Transverse colon (tissue), 4 donors: Measurements from ENCODE around the gene HDAC9. TPM values are rescaled to one million over a fixed set of nuclear protein-coding genes. Genes with fewer than 3 reads are reported as not detected.

ENCODE experiments used
- DNase-seq: peaks from one replicate; pipeline ENCODE4 v3.0.0-alpha.2; 2019
- H3K27ac ChIP-seq, 4 donors: fragments of 200-600 bp; sonication (generic); 2 replicates each; pipeline ENCODE4 v1.5.1; 2016 to 2018; ENCODE audit warnings: inconsistent platforms in 4 of 4
- H3K27me3 ChIP-seq: fragments of 200-600 bp; sonication (generic); 2 replicates; pipeline ENCODE4 v1.5.1; 2017; ENCODE audit warnings: inconsistent platforms
- H3K36me3 ChIP-seq, 4 donors: fragments of 200-600 bp; sonication (generic); 2 replicates each; pipeline ENCODE4 v1.5.1; 2017 to 2019; ENCODE audit warnings: inconsistent platforms in 4 of 4
- H3K4me1 ChIP-seq, 4 donors: fragments of 200-600 bp; sonication (generic); 2 replicates each; pipeline ENCODE4 v1.5.1; 2017 to 2020; ENCODE audit warnings: inconsistent platforms in 4 of 4
- H3K4me3 ChIP-seq, 4 donors: fragments of 200-600 bp; sonication (generic); 1 replicate in 1 of 4; 2 replicates in 3 of 4; pipeline versions ENCODE4 v1.5.1 to v1.6.1; 2017 to 2019; ENCODE audit warnings: inconsistent platforms in 4 of 4
- H3K9me3 ChIP-seq, 2 donors: fragments of 200-600 bp; sonication (generic); 2 replicates each; pipeline ENCODE4 v1.5.1; 2017 to 2019; ENCODE audit warnings: inconsistent platforms in 2 of 2
- CTCF ChIP-seq, 5 experiments: fragments of 200-600 bp in 3 of 5; fragments of 450-650 bp in 2 of 5; sonication (generic) in 3 of 5; IDR thresholded peaks; 1 replicate in 2 of 5; 2 replicates in 3 of 5; pipeline ENCODE4 v1.5.1; 2016 to 2017; ENCODE audit warnings: antibody characterized with exemption in 5 of 5, inconsistent platforms in 3 of 5, mild to moderate bottlenecking in 2 of 5, moderate library complexity in 1 of 5
- EP300 ChIP-seq: sonication (generic); formaldehyde crosslinking; IDR thresholded peaks from one replicate; pipeline ENCODE4 v1.6.1; 2017; ENCODE audit warnings: antibody characterized with exemption, low read depth
- POLR2A ChIP-seq: fragments of 450-650 bp; IDR thresholded peaks from one replicate; pipeline ENCODE4 v1.6.1; 2016; ENCODE audit warnings: antibody characterized with exemption, mild to moderate bottlenecking, moderate library complexity
- POLR2AphosphoS5 ChIP-seq, 3 donors: sonication (generic); formaldehyde crosslinking; IDR thresholded peaks; one replicate each; pipeline ENCODE4 v1.6.1; 2016; ENCODE audit warnings: antibody characterized with exemption in 3 of 3
- WGBS, 2 donors: methylation state at CpG; one replicate each; pipeline ENCODE4 v1.1.5; 2018; ENCODE audit warnings: low coverage in 1 of 2; 5-methylcytosine and 5-hydroxymethylcytosine counted together
- in situ Hi-C, 4 donors: fragments of 200-750 bp; cut with MboI; loops; one replicate each; pipeline versions ENCODE4 v1.15.0 to v1.15.1; 2017; ENCODE audit warnings: low sequenced_read_pairs in 3 of 4, low pct_ligation_motif_present in 1 of 4, low pct_unique_long_range_greater_than_20kb in 1 of 4
- intact Hi-C: fragments of 100-400 bp; cut with DNase I; formaldehyde crosslinking; loops from one replicate; pipeline ENCODE4 v1.15.1; 2023; ENCODE audit warnings: low total_unique reads
- total RNA-seq, 4 donors: library from RNA; depleted of rRNA; stranded (reverse); fragments of >200 nt; gene quantifications; one replicate each; pipeline ENCODE4 v1.1.0, GENCODE V29; 2016

Gene HDAC9
- total RNA-seq, 4 donors from 2014 or later, result 6.0 to 47.5 (median 33.7) TPM

GRCh38 chr7:18680576-18680975 lies 185.0 kb downstream of the HDAC9 start:
- H3K36me3 ChIP-seq, result no peaks in the 10 kb centered on the region
- no peaks in the 10 kb centered on the region for H3K9me3 ChIP-seq
- TF ChIP-seq CTCF (IDR thresholded peaks at IDR 0.05), result no peak
- intact Hi-C loops, result no loop called here
- H3K27ac ChIP-seq, result no peak overlapping the region
- 56 to 57% methylated on average over 2 of the region's 2 CpGs for WGBS, 2 donors
- no peak for DNase-seq
- in situ Hi-C loops, result loop anchor here in 1 of 4 donors (25.0 kb wide), 1 partner anchor 982 kb away; no protein-coding TSS in a partner anchor
- no peak overlapping the region for H3K4me3 ChIP-seq
- no peaks in the 10 kb centered on the region for H3K4me1 ChIP-seq
- no peaks in the 10 kb centered on the region for H3K27me3 ChIP-seq

- intact Hi-C loops, result no loop called here
- H3K4me3 ChIP-seq, result no peak overlapping the region
- TF ChIP-seq POLR2A, result no peak
- TF ChIP-seq POLR2AphosphoS5 (IDR thresholded peaks at IDR 0.05), result no peak
- no peak for TF ChIP-seq EP300
- no peak for TF ChIP-seq CTCF (IDR thresholded peaks at IDR 0.05)
- no peaks in the 10 kb centered on the region for H3K9me3 ChIP-seq
- no peak for DNase-seq
- WGBS, 2 donors, result 20 to 29% methylated on average over 1 of the region's 1 CpG
- H3K27ac ChIP-seq, result no peak overlapping the region
- H3K4me1 ChIP-seq, result no peaks in the 10 kb centered on the region
- H3K36me3 ChIP-seq, result no peaks in the 10 kb centered on the region
- H3K27me3 ChIP-seq, result no peaks in the 10 kb centered on the region
- in situ Hi-C loops, result loop anchor here in 1 of 4 donors (25.0 kb wide), 1 partner anchor 977 kb away; no protein-coding TSS in a partner anchor
Measured at GRCh38 chr7:18684916-18685315, 189.4 kb downstream of the HDAC9 start.

DNA sequence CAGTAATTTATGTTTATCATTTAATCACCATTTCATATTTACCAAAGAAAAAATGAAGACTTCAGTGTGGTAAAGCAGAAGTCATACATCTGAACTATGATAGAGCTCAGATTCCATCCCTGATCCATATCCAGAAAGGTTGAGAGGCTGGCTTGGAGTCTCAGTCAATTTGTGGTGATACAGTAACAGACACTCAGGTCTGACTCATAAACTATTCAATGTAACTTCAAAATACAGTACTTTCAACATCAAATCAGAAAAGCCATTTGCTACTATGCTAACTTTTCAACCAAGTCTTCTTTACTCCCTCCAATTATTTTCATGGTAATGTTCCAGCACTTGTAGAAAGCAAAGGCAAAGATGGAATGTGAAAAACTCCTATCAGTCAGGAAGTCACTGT lies 190.4 kb downstream of the HDAC9 start:
- H3K9me3 ChIP-seq, result no peaks in the 10 kb centered on the region
- TF ChIP-seq EP300 (no peak), POLR2AphosphoS5 (IDR thresholded peaks at IDR 0.05) (no peak), POLR2A (no peak), CTCF (IDR thresholded peaks at IDR 0.05) (no peak)
- in situ Hi-C loops, result loop anchor here in 1 of 4 donors (25.0 kb wide), 1 partner anchor 976 kb away; no protein-coding TSS in a partner anchor

GRCh38 chr7:18689551-18689950 lies 194.0 kb downstream of the HDAC9 start:
- Histone ChIP-seq H3K36me3 (no peaks in the 10 kb centered on the region), H3K9me3 (no peaks in the 10 kb centered on the region), H3K4me3 (no peak overlapping the region), H3K4me1 (no peaks in the 10 kb centered on the region), H3K27ac (no peak overlapping the region), H3K27me3 (no peaks in the 10 kb centered on the region)
- TF ChIP-seq EP300, result no peak
- no peak for TF ChIP-seq POLR2AphosphoS5 (IDR thresholded peaks at IDR 0.05)
- TF ChIP-seq CTCF (IDR thresholded peaks at IDR 0.05), result no peak
- TF ChIP-seq POLR2A, result no peak
- 83% methylated on average over 2 of the region's 2 CpGs for WGBS, 2 donors
- in situ Hi-C loops (loop anchor here in 1 of 4 donors (25.0 kb wide), 1 partner anchor 973 kb away; no protein-coding TSS in a partner anchor), intact Hi-C loops (no loop called here)
- no peak for DNase-seq

More for the DNA sequence above, 190.4 kb downstream of the HDAC9 start:
- no peak for DNase-seq
- H3K36me3 ChIP-seq, result no peaks in the 10 kb centered on the region
- H3K27me3 ChIP-seq, result no peaks in the 10 kb centered on the region
- H3K4me1 ChIP-seq, result no peaks in the 10 kb centered on the region
- H3K4me3 ChIP-seq, result no peak overlapping the region
- intact Hi-C loops, result no loop called here
- H3K27ac ChIP-seq, result no peak overlapping the region
